HCT116 (cell line): ENCODE results near the gene CASQ1. TPM values are rescaled to one million over a fixed set of nuclear protein-coding genes. Genes with fewer than 3 reads are reported as not detected.
A peak's percentile ranks its signal among the peaks of the same experiment; 100 is the strongest.

ENCODE experiments used
- ATAC-seq: fragments of 200-7000 bp; cut with Tn5 transposase; 2 replicates; pipeline ENCODE4 v1.9.1; 2020; ENCODE audit warnings: mild to moderate bottlenecking, moderate library complexity
- BruUV-seq: library from RNA; stranded (reverse); fragments of 400-500 nt; replicated peaks from 2 replicates; lab custom pipeline; 2021; lab: Mats Ljungman, UMichigan
- CTCF ChIA-PET: fragments of 300-600 bp; sonication (Branson Sonifier 250); formaldehyde crosslinking; loops from one replicate; lab custom pipeline; 2021; ENCODE audit warnings: antibody characterized with exemption; lab: Charles Lee
- POLR2A ChIA-PET: fragments of 300-600, 350-600 bp; sonication (Branson Sonifier 250); formaldehyde crosslinking; loops from one replicate; lab custom pipeline; 2021; ENCODE audit warnings: antibody characterized with exemption; lab: Charles Lee
- RAD21 ChIA-PET, 2 experiments: fragments of 300-600 bp; sonication (Branson Sonifier 250); formaldehyde crosslinking; loops; one replicate each; lab custom pipeline; 2023; ENCODE audit warnings: low total read pairs in 2 of 2; ENCODE audit not compliant: uncharacterized antibody in 2 of 2, unreplicated experiment in 2 of 2, low non-redundant PET in 1 of 2; lab: Charles Lee
- DNase-seq: peaks from one replicate; pipeline ENCODE4 v3.0.0-alpha.2; 2010; ENCODE audit warnings: low read depth, low spot score
- H2AFZ ChIP-seq: fragments of 200-600 bp; shearing (Covaris generic), sonication (generic); 2 replicates; pipeline ENCODE4 v1.6.1; 2017; ENCODE audit warnings: low read depth, mixed run types, mixed read lengths, antibody characterized with exemption, low read length; ENCODE audit not compliant: poor library complexity, severe bottlenecking
- H3K27ac ChIP-seq: 2 replicates; pipeline ENCODE4 v1.5.1; 2012; ENCODE audit warnings: low read depth, low read length
- H3K27me3 ChIP-seq: fragments of 200-600 bp; sonication (generic); 2 replicates; pipeline ENCODE4 v1.6.1; 2016; ENCODE audit warnings: mixed run types, low read length, mixed read lengths; ENCODE audit not compliant: insufficient read depth
- H3K36me3 ChIP-seq, 2 experiments: fragments of 200-500 bp in 1 of 2; fragments of 200-600 bp in 1 of 2; sonication (Bioruptor generic) in 1 of 2; sonication (generic) in 1 of 2; 2 replicates each; pipeline versions ENCODE4 v1.5.1 to v1.6.1; 2014 to 2016; ENCODE audit warnings: low read length in 2 of 2, inconsistent platforms in 1 of 2, mixed read lengths in 1 of 2, mixed run types in 1 of 2; ENCODE audit not compliant: insufficient read depth in 2 of 2, control insufficient read depth in 1 of 2
- H3K4me1 ChIP-seq, 2 experiments: fragments of 200-600 bp in 1 of 2; sonication (generic) in 1 of 2; 2 replicates each; pipeline versions ENCODE4 v1.5.1 to v1.6.1; 2012 to 2017; ENCODE audit warnings: low read length in 2 of 2, inconsistent platforms in 1 of 2, mild to moderate bottlenecking in 1 of 2, mixed read lengths in 1 of 2, mixed run types in 1 of 2, moderate library complexity in 1 of 2; ENCODE audit not compliant: insufficient read depth in 2 of 2, control insufficient read depth in 1 of 2
- H3K4me2 ChIP-seq: fragments of 200-600 bp; sonication (generic); 2 replicates; pipeline ENCODE4 v1.6.1; 2017; ENCODE audit warnings: mixed run types, low read length, mixed read lengths
- H3K4me3 ChIP-seq, 2 experiments: fragments of 200-600 bp in 1 of 2; sonication (generic) in 1 of 2; replicated peaks in 1 of 2; 2 replicates each; pipeline ENCODE4 v1.5.1; 2011 to 2016; ENCODE audit warnings: low read length in 2 of 2, control low read depth in 1 of 2, low read depth in 1 of 2, mild to moderate bottlenecking in 1 of 2, mixed read lengths in 1 of 2, mixed run types in 1 of 2
- H3K79me2 ChIP-seq: fragments of 200-600 bp; sonication (generic); 2 replicates; pipeline ENCODE4 v1.6.1; 2017; ENCODE audit warnings: mild to moderate bottlenecking, mixed run types, low read length, moderate library complexity, mixed read lengths; ENCODE audit not compliant: insufficient read depth
- H3K9ac ChIP-seq: fragments of 200-600 bp; sonication (generic); 2 replicates; pipeline ENCODE4 v1.6.1; 2016; ENCODE audit warnings: low read length, mixed read lengths
- H3K9me2 ChIP-seq: fragments of 200-600 bp; sonication (generic), shearing (Covaris generic); 2 replicates; pipeline ENCODE4 v1.6.1; 2017; ENCODE audit warnings: mixed run types, mild to moderate bottlenecking, moderate library complexity; ENCODE audit not compliant: insufficient read depth
- H3K9me3 ChIP-seq, 2 experiments: fragments of 200-500 bp in 1 of 2; fragments of 200-600 bp in 1 of 2; sonication (Bioruptor generic) in 1 of 2; sonication (generic) in 1 of 2; 2 replicates each; pipeline ENCODE4 v1.6.1; 2014 to 2017; ENCODE audit warnings: low read length in 2 of 2, mixed read lengths in 2 of 2, inconsistent platforms in 1 of 2, low read depth in 1 of 2, mild to moderate bottlenecking in 1 of 2, mixed run types in 1 of 2, moderate library complexity in 1 of 2; ENCODE audit not compliant: control insufficient read depth in 1 of 2, insufficient read depth in 1 of 2
- H4K20me1 ChIP-seq: fragments of 200-600 bp; sonication (generic), shearing (Covaris generic); 2 replicates; pipeline ENCODE4 v1.6.1; 2017; ENCODE audit warnings: mixed run types, mild to moderate bottlenecking, moderate library complexity; ENCODE audit not compliant: insufficient read depth
- CTCF ChIP-seq, 3 experiments: fragments of 200-600 bp in 1 of 3; sonication (generic) in 1 of 3; IDR thresholded peaks in 2 of 3; conservative IDR thresholded peaks in 1 of 3; 2 replicates each; pipeline ENCODE4 v1.5.1; 2012 to 2017; ENCODE audit warnings: low read depth in 2 of 3, low read length in 2 of 3, antibody characterized with exemption in 1 of 3, borderline replicate concordance in 1 of 3, control low read depth in 1 of 3, mild to moderate bottlenecking in 1 of 3, mixed read lengths in 1 of 3, mixed run types in 1 of 3, moderate library complexity in 1 of 3; ENCODE audit not compliant: insufficient read depth in 1 of 3
- REST ChIP-seq: IDR thresholded peaks from 2 replicates; pipeline ENCODE4 v1.6.1; 2012; ENCODE audit warnings: low read depth
- intact Hi-C: fragments of 100-400 bp; cut with micrococcal nuclease; formaldehyde crosslinking; loops from 2 replicates; pipeline ENCODE4 v1.10.0; 2022
- total RNA-seq: library from RNA; stranded (reverse); gene quantifications from one replicate; pipeline ENCODE4 v1.2.1, GENCODE V29; 2021; ENCODE audit not compliant: unreplicated experiment

The CASQ1 gene
- total RNA-seq, 1 experiment from 2014 or later: not detected

- no peaks in the 10 kb centered on the region for H3K36me3 ChIP-seq
- ChIA-PET CTCF (interaction anchor here (0.7 kb wide), 1 partner anchor 85 kb away, joined by 3 read pairs; no protein-coding TSS in a partner anchor), RAD21 (no interaction called here), POLR2A (no interaction called here)
- H3K9me3 ChIP-seq: no peaks in the 10 kb centered on the region
- H3K4me3 ChIP-seq: no peak overlapping the region
- H3K27ac ChIP-seq: no peak overlapping the region
- no TSS peak for BruUV-seq
- no peaks in the 10 kb centered on the region for H3K79me2 ChIP-seq
- H3K4me1 ChIP-seq: no peaks in the 10 kb centered on the region
- no peak overlapping the region for H3K4me2 ChIP-seq
- no peaks in the 10 kb centered on the region for H3K9me2 ChIP-seq
- H2AFZ ChIP-seq: no peak overlapping the region
- DNase-seq (no peak), ATAC-seq (no peak)
- no peaks in the 10 kb centered on the region; the same call in 1 of the 2 replicates for H3K27me3 ChIP-seq
- intact Hi-C loops: no loop called here
- H4K20me1 ChIP-seq: no peaks in the 10 kb centered on the region
- TF ChIP-seq REST (no peak), CTCF (IDR thresholded peaks at IDR 0.05 in 2 of 3, conservative IDR thresholded peaks at IDR 0.05 in 1 of 3; ENCODE audit: borderline replicate concordance in 1 of 3, insufficient read depth in 1 of 3, low read depth in 2 of 3, low read length in 2 of 3) (peak in 2 of 3 experiments; percentile 21 to 44; a peak in 3 of 6 replicates)
- no peak overlapping the region for H3K9ac ChIP-seq
These were observed 22.8 kb upstream of the CASQ1 start for GRCh38 chr1:160167580-160167979.
